ENCODE measurements around the gene SCN7A. TPM values are rescaled to one million over a fixed set of nuclear protein-coding genes. Genes with fewer than 3 reads are reported as not detected.
A peak's percentile ranks its signal among the peaks of the same experiment; 100 is the strongest.

Gene SCN7A
- polyA plus RNA-seq, 1 donor (not counting 4 experiments of a cell fraction or from before 2014, with no cell fraction given): not detected

DNA sequence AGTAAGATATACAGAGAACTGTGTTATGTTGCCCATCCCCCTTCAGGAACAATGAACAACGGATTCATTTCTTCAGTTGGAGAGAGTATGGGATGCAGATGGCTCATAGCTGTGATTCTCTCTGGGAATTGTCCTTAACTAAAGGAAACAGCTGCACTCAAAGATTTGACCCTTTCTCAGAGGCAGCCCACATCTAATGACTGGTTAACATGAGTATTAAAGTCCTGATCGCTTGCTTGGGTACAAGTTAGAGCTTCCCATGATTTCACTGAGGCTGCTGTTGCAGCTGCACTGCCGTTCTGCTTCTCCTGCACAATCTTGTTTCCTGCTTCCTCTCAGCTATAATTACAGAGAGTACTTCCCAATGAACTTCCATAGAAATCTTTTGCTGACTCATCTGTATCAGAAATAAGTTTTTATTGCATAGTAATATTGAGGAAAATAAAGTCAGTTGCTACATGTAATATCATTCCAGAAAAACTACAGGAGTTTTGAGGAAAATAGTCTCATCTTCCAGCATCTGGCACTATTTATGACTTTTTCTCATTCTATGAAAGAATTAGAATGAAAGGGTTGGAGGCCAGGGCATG is 105.5 kb downstream of the SCN7A start:
- H3K27me3 ChIP-seq (ENCODE audit: control insufficient read depth, extremely low read depth, insufficient read depth, low read length): no peaks in the 10 kb centered on the region
- no peak overlapping the region for H2AFZ ChIP-seq (ENCODE audit: control insufficient read depth, low read length)
- TF ChIP-seq, protein P1, sequence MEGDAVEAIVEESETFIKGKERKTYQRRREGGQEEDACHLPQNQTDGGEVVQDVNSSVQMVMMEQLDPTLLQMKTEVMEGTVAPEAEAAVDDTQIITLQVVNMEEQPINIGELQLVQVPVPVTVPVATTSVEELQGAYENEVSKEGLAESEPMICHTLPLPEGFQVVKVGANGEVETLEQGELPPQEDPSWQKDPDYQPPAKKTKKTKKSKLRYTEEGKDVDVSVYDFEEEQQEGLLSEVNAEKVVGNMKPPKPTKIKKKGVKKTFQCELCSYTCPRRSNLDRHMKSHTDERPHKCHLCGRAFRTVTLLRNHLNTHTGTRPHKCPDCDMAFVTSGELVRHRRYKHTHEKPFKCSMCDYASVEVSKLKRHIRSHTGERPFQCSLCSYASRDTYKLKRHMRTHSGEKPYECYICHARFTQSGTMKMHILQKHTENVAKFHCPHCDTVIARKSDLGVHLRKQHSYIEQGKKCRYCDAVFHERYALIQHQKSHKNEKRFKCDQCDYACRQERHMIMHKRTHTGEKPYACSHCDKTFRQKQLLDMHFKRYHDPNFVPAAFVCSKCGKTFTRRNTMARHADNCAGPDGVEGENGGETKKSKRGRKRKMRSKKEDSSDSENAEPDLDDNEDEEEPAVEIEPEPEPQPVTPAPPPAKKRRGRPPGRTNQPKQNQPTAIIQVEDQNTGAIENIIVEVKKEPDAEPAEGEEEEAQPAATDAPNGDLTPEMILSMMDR (optimal IDR thresholded peaks at IDR 0.05 in 1 of 3, IDR thresholded peaks at IDR 0.05 in 1 of 3, conservative IDR thresholded peaks at IDR 0.05 in 1 of 3; ENCODE audit: extremely low read depth in 1 of 3, insufficient read depth in 2 of 3, low read length in 3 of 3): no peak
- TF ChIP-seq EZH2 (IDR thresholded peaks at IDR 0.05; ENCODE audit: low read length): no peak
- no peaks in the 10 kb centered on the region for H3K36me3 ChIP-seq (ENCODE audit: control insufficient read depth in 2 of 2, extremely low read depth in 1 of 2, insufficient read depth in 2 of 2, low read length in 2 of 2)
- no peak overlapping the region for H3K27ac ChIP-seq (ENCODE audit: control insufficient read depth, insufficient read depth, low read length)
- FAIRE-seq (peak; percentile 23), DNase-seq (ENCODE audit: low read depth, low spot score) (no peak)
- H3K4me3 ChIP-seq (ENCODE audit: control insufficient read depth in 2 of 3, extremely low read depth in 1 of 3, insufficient read depth in 2 of 3, low read depth in 1 of 3, low read length in 3 of 3): no peak overlapping the region
- H3K4me1 ChIP-seq (ENCODE audit: control insufficient read depth, extremely low read depth, insufficient read depth, low read length): no peaks in the 10 kb centered on the region
- no peaks in the 10 kb centered on the region for H3K9me1 ChIP-seq (ENCODE audit: control insufficient read depth, extremely low read depth, insufficient read depth, low read length)
- H3K9me3 ChIP-seq (ENCODE audit: control insufficient read depth, low read depth, low read length): no peaks in the 10 kb centered on the region
- dilution Hi-C loops (cut with MboI; ENCODE audit: extremely low pct_ligation_motif_present, low sequenced_read_pairs): no loop called here
- no peak overlapping the region for H3K9ac ChIP-seq (ENCODE audit: control insufficient read depth, extremely low read depth, insufficient read depth, low read length)
- no peaks in the 10 kb centered on the region for H4K20me1 ChIP-seq (ENCODE audit: control insufficient read depth, extremely low read depth, insufficient read depth, low read length)
- H3K4me2 ChIP-seq (ENCODE audit: control insufficient read depth, extremely low read depth, insufficient read depth, low read depth, low read length): no peak overlapping the region
- H3K79me2 ChIP-seq (ENCODE audit: control insufficient read depth, insufficient read depth, low read length): no peaks in the 10 kb centered on the region

DNA sequence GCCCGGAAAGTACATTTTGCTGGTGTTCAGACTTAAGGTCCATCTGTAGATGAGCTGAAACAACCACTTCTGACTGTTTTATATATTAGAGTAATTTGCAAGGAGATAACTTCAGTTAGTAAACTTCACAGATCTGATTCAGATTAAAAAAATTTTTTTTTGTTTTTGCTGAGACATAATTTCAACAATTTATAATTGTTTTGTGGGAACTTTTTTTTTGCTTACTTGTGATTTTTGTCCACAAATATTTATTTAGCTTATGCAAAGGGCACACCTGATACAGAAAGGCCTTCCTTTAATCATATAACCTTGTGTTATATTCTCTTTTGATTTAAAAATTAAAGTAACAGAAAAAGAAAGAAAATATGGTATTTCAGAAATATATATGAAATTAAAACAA is 108.7 kb downstream of the SCN7A start:
- H3K36me3 ChIP-seq (ENCODE audit: control insufficient read depth in 2 of 2, extremely low read depth in 1 of 2, insufficient read depth in 2 of 2, low read length in 2 of 2): no peaks in the 10 kb centered on the region
- H3K9ac ChIP-seq (ENCODE audit: control insufficient read depth, extremely low read depth, insufficient read depth, low read length): no peak overlapping the region
- H3K27ac ChIP-seq (ENCODE audit: control insufficient read depth, insufficient read depth, low read length): no peak overlapping the region
- no peaks in the 10 kb centered on the region for H3K79me2 ChIP-seq (ENCODE audit: control insufficient read depth, insufficient read depth, low read length)
- no peak overlapping the region for H3K4me2 ChIP-seq (ENCODE audit: control insufficient read depth, extremely low read depth, insufficient read depth, low read depth, low read length)
- H3K9me1 ChIP-seq (ENCODE audit: control insufficient read depth, extremely low read depth, insufficient read depth, low read length): no peaks in the 10 kb centered on the region
- no peaks in the 10 kb centered on the region for H4K20me1 ChIP-seq (ENCODE audit: control insufficient read depth, extremely low read depth, insufficient read depth, low read length)
- no peaks in the 10 kb centered on the region for H3K9me3 ChIP-seq (ENCODE audit: control insufficient read depth, low read depth, low read length)
- TF ChIP-seq, protein P1 (optimal IDR thresholded peaks at IDR 0.05 in 1 of 3, IDR thresholded peaks at IDR 0.05 in 1 of 3, conservative IDR thresholded peaks at IDR 0.05 in 1 of 3; ENCODE audit: extremely low read depth in 1 of 3, insufficient read depth in 2 of 3, low read length in 3 of 3): no peak
- no peak for TF ChIP-seq EZH2 (IDR thresholded peaks at IDR 0.05; ENCODE audit: low read length)
- DNase-seq (ENCODE audit: low read depth, low spot score) (no peak), FAIRE-seq (no peak)
- H3K4me1 ChIP-seq (ENCODE audit: control insufficient read depth, extremely low read depth, insufficient read depth, low read length): no peaks in the 10 kb centered on the region
- dilution Hi-C loops (cut with MboI; ENCODE audit: extremely low pct_ligation_motif_present, low sequenced_read_pairs): no loop called here
- H3K27me3 ChIP-seq (ENCODE audit: control insufficient read depth, extremely low read depth, insufficient read depth, low read length): peaks cover 4% of the 10 kb centered on the region
- H3K4me3 ChIP-seq (ENCODE audit: control insufficient read depth in 2 of 3, extremely low read depth in 1 of 3, insufficient read depth in 2 of 3, low read depth in 1 of 3, low read length in 3 of 3): no peak overlapping the region
- H2AFZ ChIP-seq (ENCODE audit: control insufficient read depth, low read length): no peak overlapping the region
